Gastrocnemius medialis (tissue), 4 donors: ENCODE data around the gene GRIN1.

ENCODE experiments used
- POLR2A ChIP-seq, 2 donors: fragments of 450-650 bp; IDR thresholded peaks; one replicate each; pipeline ENCODE4 v1.6.1; 2017; ENCODE audit warnings: antibody characterized with exemption in 2 of 2, mild to moderate bottlenecking in 2 of 2, moderate library complexity in 2 of 2
- TF ChIP-seq, protein P1 (sequence below), 5 experiments: fragments of 450-650 bp in 3 of 5; fragments of 200-600 bp in 2 of 5; sonication (generic) in 2 of 5; IDR thresholded peaks in 4 of 5; conservative IDR thresholded peaks in 1 of 5; 1 replicate in 4 of 5; 2 replicates in 1 of 5; pipeline ENCODE4 v1.5.1; 2016 to 2019; ENCODE audit warnings: antibody characterized with exemption in 5 of 5, mild to moderate bottlenecking in 3 of 5, moderate library complexity in 3 of 5

DNA sequence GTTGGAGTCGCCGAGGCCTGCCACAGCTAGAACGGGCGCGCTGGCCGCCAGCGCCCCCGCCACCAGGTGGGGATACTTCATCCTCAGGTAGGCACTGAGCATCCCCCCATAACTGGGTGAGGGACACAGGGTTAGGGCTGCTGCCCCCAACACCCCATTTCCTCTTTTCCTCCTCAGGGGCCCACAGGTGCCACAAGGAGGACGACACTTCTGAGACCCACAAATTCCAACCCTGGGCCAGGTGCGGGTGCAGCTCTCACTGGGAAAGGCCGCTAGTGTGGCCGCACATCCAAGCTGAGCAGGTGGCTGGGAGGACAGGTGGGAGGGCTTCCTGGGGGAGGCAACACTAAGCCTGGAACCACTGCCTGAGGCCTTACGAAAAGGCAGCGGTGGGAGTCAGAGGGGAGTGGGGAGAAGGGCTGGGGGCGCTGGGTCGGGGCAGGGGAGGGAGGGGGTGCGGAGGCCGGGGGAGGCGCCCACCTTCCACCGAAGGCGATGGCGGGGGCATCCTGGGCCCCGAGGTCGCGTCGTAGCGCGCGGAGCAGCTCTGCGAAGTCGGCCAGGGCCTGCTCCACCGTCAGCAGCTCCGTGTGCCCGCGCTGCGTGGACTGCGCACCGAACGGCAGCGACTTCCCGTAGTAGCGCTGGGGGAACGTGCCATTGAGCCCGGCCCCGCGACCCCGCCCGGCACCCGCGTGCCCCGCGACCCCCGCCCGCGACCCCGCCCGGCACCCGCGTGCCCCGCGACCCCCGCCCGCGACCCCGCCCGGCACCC is 25.4 kb upstream of the GRIN1 start:
- TF ChIP-seq POLR2A (IDR thresholded peaks at IDR 0.05): no peak
- TF ChIP-seq, protein P1, sequence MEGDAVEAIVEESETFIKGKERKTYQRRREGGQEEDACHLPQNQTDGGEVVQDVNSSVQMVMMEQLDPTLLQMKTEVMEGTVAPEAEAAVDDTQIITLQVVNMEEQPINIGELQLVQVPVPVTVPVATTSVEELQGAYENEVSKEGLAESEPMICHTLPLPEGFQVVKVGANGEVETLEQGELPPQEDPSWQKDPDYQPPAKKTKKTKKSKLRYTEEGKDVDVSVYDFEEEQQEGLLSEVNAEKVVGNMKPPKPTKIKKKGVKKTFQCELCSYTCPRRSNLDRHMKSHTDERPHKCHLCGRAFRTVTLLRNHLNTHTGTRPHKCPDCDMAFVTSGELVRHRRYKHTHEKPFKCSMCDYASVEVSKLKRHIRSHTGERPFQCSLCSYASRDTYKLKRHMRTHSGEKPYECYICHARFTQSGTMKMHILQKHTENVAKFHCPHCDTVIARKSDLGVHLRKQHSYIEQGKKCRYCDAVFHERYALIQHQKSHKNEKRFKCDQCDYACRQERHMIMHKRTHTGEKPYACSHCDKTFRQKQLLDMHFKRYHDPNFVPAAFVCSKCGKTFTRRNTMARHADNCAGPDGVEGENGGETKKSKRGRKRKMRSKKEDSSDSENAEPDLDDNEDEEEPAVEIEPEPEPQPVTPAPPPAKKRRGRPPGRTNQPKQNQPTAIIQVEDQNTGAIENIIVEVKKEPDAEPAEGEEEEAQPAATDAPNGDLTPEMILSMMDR (IDR thresholded peaks at IDR 0.05 in 4 of 5, conservative IDR thresholded peaks at IDR 0.05 in 1 of 5): no peak
